Measurements from ENCODE around the gene SCUBE1.

- no peak for TF ChIP-seq CTCF (conservative IDR thresholded peaks at IDR 0.05)
- no peak for TF ChIP-seq EZH2 (IDR thresholded peaks at IDR 0.05; ENCODE audit: low read depth)
Measured at GRCh38 chr22:43211941-43212433, 131.2 kb downstream of the SCUBE1 start.

All from PC-9 (cell line).